ENCODE results near the gene HPS4.

Gene HPS4

GRCh38 chr22:26517429-26517828 lies 33.8 kb upstream of the HPS4 start:
- Histone ChIP-seq H3K27me3 (ENCODE audit: control insufficient read depth in 2 of 2, insufficient read depth in 2 of 2, low read length in 2 of 2) (no peaks in the 10 kb centered on the region), H3K4me3 (ENCODE audit: low read length in 2 of 2) (no peak overlapping the region), H3K4me1 (ENCODE audit: control insufficient read depth in 2 of 2, insufficient read depth in 2 of 2, low read length in 2 of 2) (peaks cover 8 to 13% of the 10 kb centered on the region in 2 donors), H3K36me3 (ENCODE audit: control insufficient read depth in 2 of 2, insufficient read depth in 2 of 2, low read length in 2 of 2) (no peaks in the 10 kb centered on the region), H3K9me3 (ENCODE audit: control insufficient read depth in 2 of 2, low read length in 2 of 2) (no peaks in the 10 kb centered on the region), H3K9ac (ENCODE audit: low read depth in 1 of 2, low read length in 2 of 2) (no peak overlapping the region), H3K27ac (ENCODE audit: low read depth in 2 of 2, low read length in 2 of 2) (no peak overlapping the region)

GRCh38 chr22:26516503-26516902 lies 32.9 kb upstream of the HPS4 start:
- Histone ChIP-seq H3K36me3 (ENCODE audit: control insufficient read depth in 2 of 2, insufficient read depth in 2 of 2, low read length in 2 of 2) (no peaks in the 10 kb centered on the region), H3K4me3 (ENCODE audit: low read length in 2 of 2) (no peak overlapping the region), H3K9ac (ENCODE audit: low read depth in 1 of 2, low read length in 2 of 2) (no peak overlapping the region), H3K9me3 (ENCODE audit: control insufficient read depth in 2 of 2, low read length in 2 of 2) (no peaks in the 10 kb centered on the region), H3K4me1 (ENCODE audit: control insufficient read depth in 2 of 2, insufficient read depth in 2 of 2, low read length in 2 of 2) (peaks cover 11 to 16% of the 10 kb centered on the region in 2 donors), H3K27me3 (ENCODE audit: control insufficient read depth in 2 of 2, insufficient read depth in 2 of 2, low read length in 2 of 2) (no peaks in the 10 kb centered on the region), H3K27ac (ENCODE audit: low read depth in 2 of 2, low read length in 2 of 2) (no peak overlapping the region)

- Histone ChIP-seq H3K4me1 (ENCODE audit: control insufficient read depth in 2 of 2, insufficient read depth in 2 of 2, low read length in 2 of 2) (peaks cover 14 to 19% of the 10 kb centered on the region in 2 donors), H3K36me3 (ENCODE audit: control insufficient read depth in 2 of 2, insufficient read depth in 2 of 2, low read length in 2 of 2) (no peaks in the 10 kb centered on the region), H3K27ac (ENCODE audit: low read depth in 2 of 2, low read length in 2 of 2) (no peak overlapping the region), H3K27me3 (ENCODE audit: control insufficient read depth in 2 of 2, insufficient read depth in 2 of 2, low read length in 2 of 2) (no peaks in the 10 kb centered on the region), H3K4me3 (ENCODE audit: low read length in 2 of 2) (no peak overlapping the region), H3K9ac (ENCODE audit: low read depth in 1 of 2, low read length in 2 of 2) (no peak overlapping the region), H3K9me3 (ENCODE audit: control insufficient read depth in 2 of 2, low read length in 2 of 2) (no peaks in the 10 kb centered on the region)
Observed at GRCh38 chr22:26515931-26516330, 32.3 kb upstream of the HPS4 start.

- Histone ChIP-seq H3K4me1 (ENCODE audit: control insufficient read depth in 2 of 2, insufficient read depth in 2 of 2, low read length in 2 of 2) (peaks cover 15 to 19% of the 10 kb centered on the region in 2 donors), H3K4me3 (ENCODE audit: low read length in 2 of 2) (no peak overlapping the region), H3K9me3 (ENCODE audit: control insufficient read depth in 2 of 2, low read length in 2 of 2) (no peaks in the 10 kb centered on the region), H3K9ac (ENCODE audit: low read depth in 1 of 2, low read length in 2 of 2) (no peak overlapping the region), H3K27me3 (ENCODE audit: control insufficient read depth in 2 of 2, insufficient read depth in 2 of 2, low read length in 2 of 2) (no peaks in the 10 kb centered on the region), H3K27ac (ENCODE audit: low read depth in 2 of 2, low read length in 2 of 2) (no peak overlapping the region), H3K36me3 (ENCODE audit: control insufficient read depth in 2 of 2, insufficient read depth in 2 of 2, low read length in 2 of 2) (peaks cover 5 to 7% of the 10 kb centered on the region in 2 donors)
Observed at GRCh38 chr22:26514419-26515161, 31.0 kb upstream of the HPS4 start.

- Histone ChIP-seq H3K4me3 (ENCODE audit: low read length in 2 of 2) (peak overlapping the region in 1 of 2 donors; percentile 100), H3K27me3 (ENCODE audit: control insufficient read depth in 2 of 2, insufficient read depth in 2 of 2, low read length in 2 of 2) (no peaks in the 10 kb centered on the region), H3K27ac (ENCODE audit: low read depth in 2 of 2, low read length in 2 of 2) (no peak overlapping the region), H3K9me3 (ENCODE audit: control insufficient read depth in 2 of 2, low read length in 2 of 2) (no peaks in the 10 kb centered on the region), H3K36me3 (ENCODE audit: control insufficient read depth in 2 of 2, insufficient read depth in 2 of 2, low read length in 2 of 2) (peaks cover 10 to 15% of the 10 kb centered on the region in 2 donors), H3K9ac (ENCODE audit: low read depth in 1 of 2, low read length in 2 of 2) (no peak overlapping the region), H3K4me1 (ENCODE audit: control insufficient read depth in 2 of 2, insufficient read depth in 2 of 2, low read length in 2 of 2) (peaks cover 15 to 19% of the 10 kb centered on the region in 2 donors)
Observed at GRCh38 chr22:26513838-26514237, 30.3 kb upstream of the HPS4 start.

GRCh38 chr22:26512149-26512793 lies 28.7 kb upstream of the HPS4 start, which contains the start of gene TFIP11:
TSS of gene TFIP11 (minus strand) at chr22:26512473. CDS start at chr22:26510272, 2,201 bp downstream.
- peak within 1 kb of the TSS; percentile 90 to 98 for H3K9ac ChIP-seq (ENCODE audit: low read depth in 1 of 2, low read length in 2 of 2)
- H3K9me3 ChIP-seq (ENCODE audit: control insufficient read depth in 2 of 2, low read length in 2 of 2), result no peaks in the 10 kb centered on the region
- H3K4me3 ChIP-seq (ENCODE audit: low read length in 2 of 2), result peak within 1 kb of the TSS; percentile 98 to 100
- H3K27ac ChIP-seq (ENCODE audit: low read depth in 2 of 2, low read length in 2 of 2), result peak within 1 kb of the TSS; percentile 75 to 84
- H3K36me3 ChIP-seq (ENCODE audit: control insufficient read depth in 2 of 2, insufficient read depth in 2 of 2, low read length in 2 of 2), result peaks cover 20 to 23% of the 10 kb centered on the region in 2 donors
- no peaks in the 10 kb centered on the region for H3K27me3 ChIP-seq (ENCODE audit: control insufficient read depth in 2 of 2, insufficient read depth in 2 of 2, low read length in 2 of 2)
- H3K4me1 ChIP-seq (ENCODE audit: control insufficient read depth in 2 of 2, insufficient read depth in 2 of 2, low read length in 2 of 2), result peaks cover 15 to 19% of the 10 kb centered on the region in 2 donors

- Histone ChIP-seq H3K27ac (ENCODE audit: low read depth in 2 of 2, low read length in 2 of 2) (no peak overlapping the region), H3K9me3 (ENCODE audit: control insufficient read depth in 2 of 2, low read length in 2 of 2) (no peaks in the 10 kb centered on the region), H3K36me3 (ENCODE audit: control insufficient read depth in 2 of 2, insufficient read depth in 2 of 2, low read length in 2 of 2) (peaks cover 50 to 57% of the 10 kb centered on the region in 2 donors), H3K9ac (ENCODE audit: low read depth in 1 of 2, low read length in 2 of 2) (no peak overlapping the region), H3K4me3 (ENCODE audit: low read length in 2 of 2) (no peak overlapping the region), H3K27me3 (ENCODE audit: control insufficient read depth in 2 of 2, insufficient read depth in 2 of 2, low read length in 2 of 2) (no peaks in the 10 kb centered on the region), H3K4me1 (ENCODE audit: control insufficient read depth in 2 of 2, insufficient read depth in 2 of 2, low read length in 2 of 2) (peaks cover 12 to 18% of the 10 kb centered on the region in 2 donors)
Observed at GRCh38 chr22:26508148-26508547, 24.6 kb upstream of the HPS4 start.

GRCh38 chr22:26503758-26504157 lies 20.2 kb upstream of the HPS4 start:
- H3K27ac ChIP-seq (ENCODE audit: low read depth in 2 of 2, low read length in 2 of 2), result no peak overlapping the region
- no peak overlapping the region for H3K4me3 ChIP-seq (ENCODE audit: low read length in 2 of 2)

GRCh38 chr22:26502688-26503561 lies 19.3 kb upstream of the HPS4 start:
- H3K4me3 ChIP-seq (ENCODE audit: low read length in 2 of 2), result no peak overlapping the region
- peaks cover 73 to 79% of the 10 kb centered on the region in 2 donors for H3K36me3 ChIP-seq (ENCODE audit: control insufficient read depth in 2 of 2, insufficient read depth in 2 of 2, low read length in 2 of 2)
- peaks cover 0 to 6% of the 10 kb centered on the region in 2 donors for H3K4me1 ChIP-seq (ENCODE audit: control insufficient read depth in 2 of 2, insufficient read depth in 2 of 2, low read length in 2 of 2)
- H3K9ac ChIP-seq (ENCODE audit: low read depth in 1 of 2, low read length in 2 of 2), result no peak overlapping the region
- no peaks in the 10 kb centered on the region for H3K9me3 ChIP-seq (ENCODE audit: control insufficient read depth in 2 of 2, low read length in 2 of 2)
- H3K27ac ChIP-seq (ENCODE audit: low read depth in 2 of 2, low read length in 2 of 2), result no peak overlapping the region
- H3K27me3 ChIP-seq (ENCODE audit: control insufficient read depth in 2 of 2, insufficient read depth in 2 of 2, low read length in 2 of 2), result no peaks in the 10 kb centered on the region

More at GRCh38 chr22:26503758-26504157, 20.2 kb upstream of the HPS4 start:
- H3K9ac ChIP-seq (ENCODE audit: low read depth in 1 of 2, low read length in 2 of 2), result no peak overlapping the region
- H3K36me3 ChIP-seq (ENCODE audit: control insufficient read depth in 2 of 2, insufficient read depth in 2 of 2, low read length in 2 of 2), result peaks cover 75 to 81% of the 10 kb centered on the region in 2 donors
- peaks cover 0 to 6% of the 10 kb centered on the region in 2 donors for H3K4me1 ChIP-seq (ENCODE audit: control insufficient read depth in 2 of 2, insufficient read depth in 2 of 2, low read length in 2 of 2)
- H3K27me3 ChIP-seq (ENCODE audit: control insufficient read depth in 2 of 2, insufficient read depth in 2 of 2, low read length in 2 of 2), result no peaks in the 10 kb centered on the region
- no peaks in the 10 kb centered on the region for H3K9me3 ChIP-seq (ENCODE audit: control insufficient read depth in 2 of 2, low read length in 2 of 2)

All from mucosa of rectum (tissue), 2 donors.